Sciatic nerve (tissue), 2 donors: Measurements from ENCODE around the gene PPP1R1C. TPM values are rescaled to one million over a fixed set of nuclear protein-coding genes. Genes with fewer than 3 reads are reported as not detected.
A peak's percentile ranks its signal among the peaks of the same experiment; 100 is the strongest.

Experiments used
- ATAC-seq: fragments of 200-7000 bp; cut with Tn5 transposase; one replicate; pipeline ENCODE4 v1.9.1; 2020; ENCODE audit warnings: mild to moderate bottlenecking, moderate library complexity
- DNase-seq: peaks from one replicate; pipeline ENCODE4 v3.0.0-alpha.2; 2020; ENCODE audit warnings: low spot score
- intact Hi-C: fragments of 100-400 bp; cut with DNase I; formaldehyde crosslinking; loops from one replicate; pipeline ENCODE4 v1.14.2; 2022
- total RNA-seq: library from RNA; stranded (reverse); fragmentation: NEBNext Ultra II Directional; extraction: Animal tissue kit (Norgen Biotek cat#: 25700); gene quantifications from one replicate; pipeline ENCODE4 v1.2.1, GENCODE V29; 2021
- donor health status: DM: no; HTN: no; CAD: no.
- donor health status: DM: no; HTN: no; CAD: no.

Gene PPP1R1C
- total RNA-seq, 1 donor from 2014 or later, result 18.1 TPM

DNA sequence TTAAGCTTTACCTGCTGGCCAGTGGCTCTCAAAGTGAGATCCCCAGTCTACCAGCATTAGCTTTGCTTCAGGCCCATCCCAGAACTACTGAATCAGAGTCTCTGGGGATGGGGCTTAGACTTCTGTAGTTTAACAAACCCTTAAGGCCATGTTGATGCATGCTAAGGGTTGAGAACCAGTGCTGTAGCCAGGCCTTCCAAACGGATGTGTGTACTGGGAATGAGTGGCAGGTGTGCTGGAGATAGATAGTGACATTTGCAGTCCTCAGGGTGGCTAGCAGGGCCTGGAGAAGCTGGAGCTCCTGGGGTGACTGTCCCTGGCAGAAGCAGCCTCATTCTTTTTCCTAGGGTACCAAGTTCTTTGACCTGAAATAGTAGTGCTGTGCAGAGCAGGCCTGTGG, 148.5 kb downstream of the PPP1R1C start:
- intact Hi-C loops, result no loop called here
- ATAC-seq (no peak), DNase-seq (no peak)

DNA sequence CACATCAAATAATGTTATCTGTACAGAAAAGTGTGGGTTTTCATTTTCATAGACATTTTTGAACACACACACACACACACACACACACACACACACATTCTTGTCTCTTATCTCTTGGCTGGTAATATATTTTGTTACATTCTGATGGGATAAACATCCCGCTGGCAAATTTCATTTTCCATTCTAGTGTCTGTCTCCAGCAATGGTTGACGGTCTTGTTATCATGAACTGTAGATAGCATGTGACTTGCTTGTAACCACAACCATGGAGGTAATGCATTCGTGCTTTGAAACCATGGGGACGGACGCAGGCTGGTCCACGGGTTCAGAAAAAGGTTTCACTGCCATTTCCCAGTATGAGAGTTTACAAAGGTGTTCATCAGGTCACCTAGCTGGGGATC, 156.4 kb downstream of the PPP1R1C start:
- ATAC-seq, result no peak
- no peak for DNase-seq

DNA sequence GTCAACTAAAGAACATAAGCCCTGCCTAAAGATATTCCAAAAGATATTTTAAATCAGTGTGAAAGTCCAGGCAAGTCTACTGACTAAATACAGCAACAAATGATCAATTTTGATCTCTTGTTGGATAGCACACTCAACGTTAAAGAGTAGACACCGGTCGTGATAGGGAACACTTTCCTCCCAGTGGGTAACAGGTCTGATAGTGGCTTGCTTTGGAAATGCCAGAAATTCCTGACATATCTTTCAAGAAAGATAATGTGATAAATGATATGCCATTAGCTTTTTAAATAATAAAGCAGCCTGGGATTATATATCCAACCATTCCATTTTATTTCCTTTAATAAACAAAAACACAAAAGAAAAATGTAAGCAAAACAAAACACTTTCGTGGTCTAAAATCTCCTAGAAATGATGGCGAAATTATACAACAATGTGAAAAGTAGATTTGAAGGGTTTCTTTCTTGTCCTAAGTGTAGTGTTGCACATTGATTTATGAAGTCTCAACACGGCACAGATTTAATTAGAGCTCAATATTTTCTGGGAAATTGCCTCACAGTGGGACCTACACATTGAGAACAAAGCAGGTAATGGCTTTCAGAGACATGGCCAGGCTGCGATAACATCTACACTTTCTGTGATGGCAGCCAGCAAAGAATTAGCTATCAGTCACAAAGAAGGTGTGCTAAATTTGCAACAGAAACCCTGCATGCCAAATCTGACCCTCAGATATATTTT, 158.6 kb downstream of the PPP1R1C start:
- intact Hi-C loops, result no loop called here
- no peak for DNase-seq
- no peak for ATAC-seq

More for the DNA sequence above, 156.4 kb downstream of the PPP1R1C start:
- intact Hi-C loops, result no loop called here

DNA sequence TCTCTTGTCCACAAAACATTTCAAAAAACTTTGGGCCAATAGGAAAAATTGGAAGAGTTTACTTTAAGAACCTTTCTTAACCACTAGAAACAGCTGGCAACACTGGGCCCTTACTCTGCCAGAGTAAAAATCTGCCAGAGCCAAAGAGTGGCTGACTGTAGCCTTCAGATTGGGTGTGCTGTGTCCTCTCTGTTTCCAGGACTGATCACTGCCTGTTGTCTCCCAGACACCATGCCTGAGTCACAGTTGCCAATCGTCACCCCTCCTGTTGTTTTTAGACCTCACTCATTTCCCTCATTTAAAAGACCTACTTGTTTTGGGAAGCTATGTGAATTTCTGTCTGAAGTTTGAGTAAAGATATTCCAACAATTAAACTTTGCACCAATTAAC, 159.1 kb downstream of the PPP1R1C start:
- peak; percentile 72 for ATAC-seq
- no peak for DNase-seq
- intact Hi-C loops, result no loop called here

DNA sequence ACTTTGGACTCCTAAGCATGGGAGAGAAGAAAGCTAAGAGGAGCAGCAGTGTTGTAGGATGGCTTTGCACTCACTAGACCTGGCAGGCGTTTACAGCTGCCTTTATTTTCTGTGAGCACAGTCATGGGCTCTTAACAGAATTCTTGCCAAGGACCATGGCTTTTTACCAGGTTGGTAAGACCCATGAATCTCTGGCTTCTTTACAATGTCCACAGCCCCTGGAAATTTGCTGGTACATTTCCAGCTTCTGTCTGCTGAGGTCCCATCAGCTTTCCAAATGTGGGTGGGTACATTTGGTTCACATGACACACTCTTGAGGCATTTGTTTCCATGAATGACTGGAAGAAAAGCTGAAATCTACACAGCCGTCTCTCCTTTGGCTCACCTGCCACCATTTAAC, 162.7 kb downstream of the PPP1R1C start:
- ATAC-seq, result no peak
- no peak for DNase-seq

DNA sequence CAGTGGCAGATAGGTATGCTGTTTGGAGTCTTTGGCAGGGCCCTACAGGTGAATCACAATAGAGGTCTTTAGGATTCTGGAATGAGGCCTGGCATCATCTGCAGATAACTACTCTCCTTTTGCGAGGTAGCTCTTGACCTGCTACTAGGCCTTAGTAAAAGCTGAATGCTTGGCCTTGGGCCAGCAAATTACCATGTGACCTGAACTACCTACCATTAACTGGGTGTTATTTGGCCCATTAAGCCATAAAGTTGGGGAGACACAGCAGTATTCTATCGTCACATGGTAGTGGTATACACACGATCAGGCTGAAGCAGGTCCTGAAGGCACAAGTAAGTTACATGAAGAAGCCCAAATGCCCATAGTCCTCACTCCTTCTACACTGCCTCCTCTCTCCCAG, 178.2 kb downstream of the PPP1R1C start:
- no peak for DNase-seq
- intact Hi-C loops, result no loop called here

More for the DNA sequence above, 162.7 kb downstream of the PPP1R1C start:
- intact Hi-C loops, result no loop called here

DNA sequence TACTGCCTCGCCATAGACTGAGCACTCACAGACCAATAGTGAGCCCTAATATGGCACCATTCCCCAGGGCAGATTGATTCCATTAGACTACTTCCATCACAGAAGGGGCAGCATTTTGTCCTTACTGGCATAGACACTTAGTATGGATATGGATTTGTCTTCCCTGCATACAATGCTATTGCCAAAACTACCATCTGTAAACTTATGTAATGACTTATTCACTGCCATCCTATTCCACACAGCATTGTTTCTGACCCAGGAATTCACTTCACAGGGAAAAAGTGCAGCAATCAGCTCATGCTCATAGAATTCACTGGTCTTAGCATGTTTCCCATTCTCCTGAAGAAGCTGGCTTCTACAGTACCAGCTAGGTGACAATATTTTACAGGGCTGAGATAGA, 179.0 kb downstream of the PPP1R1C start:
- ATAC-seq (no peak), DNase-seq (no peak)
- intact Hi-C loops, result no loop called here

More for the DNA sequence above, 178.2 kb downstream of the PPP1R1C start:
- no peak for ATAC-seq

DNA sequence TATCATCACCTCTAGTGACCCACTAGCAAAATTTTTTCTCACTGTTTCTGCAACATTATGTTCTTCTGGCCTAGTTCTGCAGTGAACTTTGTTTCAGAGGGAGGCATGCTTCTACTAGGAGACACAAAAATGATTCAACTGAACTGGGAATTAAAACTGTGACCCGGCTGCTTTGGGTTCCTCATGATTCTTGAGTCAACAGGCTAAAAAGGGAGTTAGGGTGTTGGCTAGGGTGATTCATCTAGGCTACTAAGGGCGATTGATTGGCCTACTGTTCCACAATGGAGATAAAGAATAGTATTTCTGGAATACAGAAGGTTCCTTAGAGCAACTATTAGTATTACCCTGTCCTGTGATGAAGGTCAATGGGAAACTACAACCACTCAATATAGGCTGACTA, 179.5 kb downstream of the PPP1R1C start:
- no peak for ATAC-seq
- intact Hi-C loops, result no loop called here
- DNase-seq, result no peak

DNA sequence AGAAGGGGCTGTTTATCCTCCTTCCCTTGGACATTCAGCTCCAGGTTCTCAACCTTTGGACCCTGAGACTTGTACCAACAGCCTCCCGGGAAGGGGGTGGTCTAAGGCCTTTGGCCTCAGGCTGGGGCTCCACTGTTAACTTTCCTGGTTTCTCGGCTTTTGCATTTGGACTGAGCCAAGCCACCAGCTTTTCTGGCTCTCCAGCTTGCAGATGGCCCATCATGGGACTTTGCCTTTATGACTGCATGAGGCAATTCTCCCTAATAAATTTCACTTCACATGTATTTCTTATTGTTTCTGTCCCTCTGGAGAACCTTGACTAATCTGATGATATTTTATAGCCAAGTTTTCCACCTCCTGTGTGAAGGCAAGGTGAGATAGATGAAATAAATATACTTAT, 180.8 kb downstream of the PPP1R1C start:
- no peak for DNase-seq
- intact Hi-C loops, result no loop called here
- ATAC-seq, result peak; percentile 77

DNA sequence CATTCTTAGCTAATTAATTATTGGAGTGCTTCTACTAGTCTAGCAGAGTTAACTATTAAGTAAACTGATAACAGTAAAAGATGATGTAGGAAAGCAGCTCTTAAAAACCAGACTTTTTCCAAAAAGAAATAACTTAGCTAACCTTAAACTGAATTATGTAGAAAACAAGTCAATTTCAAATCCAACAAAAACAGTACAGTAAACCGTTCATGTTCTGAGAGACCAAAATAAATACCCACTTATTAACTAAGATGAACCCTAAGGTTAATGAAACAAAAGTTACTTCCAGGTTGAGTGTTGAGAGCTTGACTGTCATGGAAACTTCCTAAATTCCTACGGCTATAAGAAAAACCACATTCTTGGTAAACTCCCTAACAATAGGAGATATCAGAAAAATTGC, 181.2 kb downstream of the PPP1R1C start:
- DNase-seq, result no peak
- intact Hi-C loops, result no loop called here
- peak; percentile 33 for ATAC-seq

Other genes starting within 250 kb of the PPP1R1C start
- 521 TPM for gene ITPRID2, start 94.1 kb upstream of the PPP1R1C start, total RNA-seq